ENCODE measurements around the gene AGXT.

Gene AGXT

DNA sequence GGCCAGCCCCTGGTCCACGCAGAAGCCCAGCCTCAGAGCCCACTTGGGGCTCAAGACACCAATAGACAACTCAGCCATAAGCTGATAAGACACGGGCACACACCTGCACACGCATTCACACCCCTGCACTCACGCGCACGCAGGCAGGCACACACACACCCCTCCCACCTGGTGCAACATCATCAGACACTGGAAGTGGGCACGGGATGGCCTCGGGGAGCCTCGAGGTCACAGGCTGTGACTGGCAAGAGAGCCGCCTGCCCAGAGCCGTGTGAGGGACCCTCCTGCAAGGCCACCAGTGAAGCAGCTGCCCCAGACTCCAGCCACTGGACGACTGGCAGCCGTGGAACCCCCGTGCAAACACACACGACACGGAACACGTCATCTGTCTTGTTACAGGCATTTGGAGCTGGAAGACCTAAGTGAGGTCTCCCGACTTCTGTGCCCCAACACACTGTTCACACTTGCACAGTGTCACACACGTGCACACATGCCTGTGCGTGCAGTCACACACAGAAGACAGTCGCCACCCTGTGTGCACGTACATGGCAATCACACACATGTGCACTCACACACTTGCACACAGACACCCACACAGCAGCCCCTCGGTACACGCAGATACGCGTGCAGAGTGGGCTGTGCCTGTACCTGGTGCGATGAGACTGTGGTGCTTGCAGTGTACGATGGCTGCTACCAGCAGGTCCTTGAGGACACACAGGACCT is 26.4 kb downstream of the AGXT start:
- Histone ChIP-seq H3K9me3 (ENCODE audit: severe bottlenecking) (no peaks in the 10 kb centered on the region), H3K4me1 (ENCODE audit: insufficient read depth, poor library complexity, severe bottlenecking) (no peaks in the 10 kb centered on the region), H3K27ac (ENCODE audit: poor library complexity, severe bottlenecking) (no peak overlapping the region), H3K4me3 (ENCODE audit: severe bottlenecking) (no peak overlapping the region), H3K27me3 (ENCODE audit: insufficient read depth, poor library complexity, severe bottlenecking) (no peaks in the 10 kb centered on the region), H3K36me3 (ENCODE audit: low read depth) (no peaks in the 10 kb centered on the region)
- no peak for ATAC-seq (ENCODE audit: low read depth)
- TF ChIP-seq, protein P1, sequence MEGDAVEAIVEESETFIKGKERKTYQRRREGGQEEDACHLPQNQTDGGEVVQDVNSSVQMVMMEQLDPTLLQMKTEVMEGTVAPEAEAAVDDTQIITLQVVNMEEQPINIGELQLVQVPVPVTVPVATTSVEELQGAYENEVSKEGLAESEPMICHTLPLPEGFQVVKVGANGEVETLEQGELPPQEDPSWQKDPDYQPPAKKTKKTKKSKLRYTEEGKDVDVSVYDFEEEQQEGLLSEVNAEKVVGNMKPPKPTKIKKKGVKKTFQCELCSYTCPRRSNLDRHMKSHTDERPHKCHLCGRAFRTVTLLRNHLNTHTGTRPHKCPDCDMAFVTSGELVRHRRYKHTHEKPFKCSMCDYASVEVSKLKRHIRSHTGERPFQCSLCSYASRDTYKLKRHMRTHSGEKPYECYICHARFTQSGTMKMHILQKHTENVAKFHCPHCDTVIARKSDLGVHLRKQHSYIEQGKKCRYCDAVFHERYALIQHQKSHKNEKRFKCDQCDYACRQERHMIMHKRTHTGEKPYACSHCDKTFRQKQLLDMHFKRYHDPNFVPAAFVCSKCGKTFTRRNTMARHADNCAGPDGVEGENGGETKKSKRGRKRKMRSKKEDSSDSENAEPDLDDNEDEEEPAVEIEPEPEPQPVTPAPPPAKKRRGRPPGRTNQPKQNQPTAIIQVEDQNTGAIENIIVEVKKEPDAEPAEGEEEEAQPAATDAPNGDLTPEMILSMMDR (IDR thresholded peaks at IDR 0.05; ENCODE audit: poor library complexity, severe bottlenecking): no peak
- no peak for DNase-seq (ENCODE audit: low spot score)

DNA sequence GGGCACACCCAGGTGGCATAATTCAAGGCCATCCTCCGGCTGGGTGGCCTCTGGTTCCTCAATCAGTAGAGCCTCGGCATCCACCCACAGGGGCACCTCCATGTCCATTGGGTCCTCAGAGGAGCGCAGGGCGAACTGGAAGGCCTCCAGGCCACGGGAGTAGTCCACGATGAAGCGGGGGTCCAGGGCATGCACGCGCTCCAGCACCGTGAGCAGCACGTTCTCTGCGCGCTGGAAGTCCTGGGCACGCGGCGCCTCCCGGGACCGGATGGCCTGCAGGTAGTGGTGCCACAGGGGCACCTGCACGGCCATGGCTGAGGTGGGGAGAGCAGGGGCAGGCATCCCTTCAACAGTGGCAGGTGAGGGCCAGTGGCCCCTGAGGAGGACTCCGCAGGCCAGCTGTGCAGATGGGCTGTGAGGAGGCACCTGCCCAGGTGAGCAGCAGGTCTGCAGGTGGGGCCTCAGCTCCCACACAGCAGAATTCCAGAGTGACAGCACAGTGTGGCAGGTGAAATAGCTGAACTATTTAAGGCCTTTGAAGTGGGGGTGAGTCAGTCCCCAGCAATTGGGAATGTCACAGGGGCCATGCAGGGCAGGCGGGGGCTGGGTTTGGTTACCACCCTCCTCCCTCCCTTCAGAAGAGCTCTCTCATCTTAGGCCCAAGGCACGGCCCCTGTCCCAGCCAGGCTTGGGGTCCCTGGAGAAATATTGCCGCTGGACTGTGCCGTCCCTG is 27.2 kb downstream of the AGXT start, which contains the start of gene MAB21L4:
TSS of gene MAB21L4 (minus strand) at position 501 of the 733 bp plus-strand sequence. CDS start at position 342, 159 bp downstream.
- Histone ChIP-seq H3K4me1 (ENCODE audit: insufficient read depth, poor library complexity, severe bottlenecking) (no peaks in the 10 kb centered on the region), H3K9me3 (ENCODE audit: severe bottlenecking) (no peaks in the 10 kb centered on the region), H3K4me3 (ENCODE audit: severe bottlenecking) (no peak within 1 kb of the TSS), H3K27ac (ENCODE audit: poor library complexity, severe bottlenecking) (no peak within 1 kb of the TSS), H3K36me3 (ENCODE audit: low read depth) (no peaks in the 10 kb centered on the region), H3K27me3 (ENCODE audit: insufficient read depth, poor library complexity, severe bottlenecking) (no peaks in the 10 kb centered on the region)
- ATAC-seq (ENCODE audit: low read depth) (peak; percentile 43), DNase-seq (ENCODE audit: low spot score) (no peak)
- TF ChIP-seq, protein P1 (IDR thresholded peaks at IDR 0.05; ENCODE audit: poor library complexity, severe bottlenecking): no peak

DNA sequence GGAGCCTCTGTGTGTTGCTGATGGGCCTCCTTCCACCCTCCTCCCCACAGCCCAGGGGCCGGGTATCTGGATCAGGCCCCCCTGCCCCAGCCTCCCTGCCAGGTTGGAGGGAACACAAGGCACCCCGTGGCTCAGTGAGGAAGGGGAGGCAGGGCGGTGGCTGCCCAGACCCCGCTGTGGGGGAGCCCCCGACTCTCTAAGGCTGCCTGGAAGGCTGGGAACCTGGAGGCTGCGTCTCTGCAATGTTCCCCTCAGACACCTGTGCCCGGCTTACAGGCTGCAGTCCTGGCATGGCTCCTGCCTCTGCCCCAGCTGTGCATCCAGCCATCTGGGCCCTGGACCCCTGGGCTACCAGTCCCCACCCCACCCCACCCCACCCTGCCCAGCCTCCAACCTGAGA is 27.8 kb downstream of the AGXT start:
- H3K27ac ChIP-seq (ENCODE audit: poor library complexity, severe bottlenecking): no peak overlapping the region

DNA sequence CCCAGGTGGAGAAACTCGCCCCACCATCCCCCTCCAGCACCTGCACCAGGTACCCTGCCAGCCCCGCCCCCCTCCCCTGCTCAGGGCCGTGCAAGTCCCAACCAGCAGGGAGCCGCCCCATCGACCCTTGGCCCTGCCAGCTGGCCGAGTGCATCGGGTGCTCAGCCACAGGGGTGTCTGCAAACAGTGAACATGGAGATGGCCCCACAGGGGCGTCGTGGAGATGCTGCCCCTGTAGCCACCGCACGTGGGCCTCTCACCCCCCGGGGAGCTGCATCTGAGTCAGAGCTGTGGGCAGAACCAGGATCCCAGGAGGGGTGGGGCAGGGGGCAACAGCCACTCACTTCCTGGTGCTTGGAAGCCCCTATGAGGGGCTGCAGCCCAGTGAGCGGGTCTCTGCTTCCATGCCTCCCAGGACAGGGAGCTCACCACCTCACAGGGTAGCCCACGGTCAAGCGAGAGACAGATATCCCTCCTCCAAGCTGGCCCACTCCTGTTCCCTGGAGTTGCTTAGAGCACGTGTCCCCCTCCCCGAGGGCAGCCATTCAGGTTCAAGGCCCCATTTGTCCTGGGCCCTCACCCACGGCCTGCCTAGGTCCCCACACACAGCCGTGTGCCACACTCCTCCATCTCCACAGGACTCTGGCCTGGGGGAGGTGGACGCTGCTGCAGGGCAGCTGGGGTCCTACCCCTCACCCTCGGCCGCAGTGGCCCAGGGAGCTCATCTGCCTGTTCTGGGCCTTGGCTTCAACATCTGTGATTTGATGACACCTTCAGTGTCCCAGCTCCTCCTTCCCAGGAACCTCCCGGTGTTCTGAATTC is 28.5 kb downstream of the AGXT start:
- H3K27ac ChIP-seq (ENCODE audit: poor library complexity, severe bottlenecking): no peak overlapping the region
- DNase-seq (ENCODE audit: low spot score): no peak
- ATAC-seq (ENCODE audit: low read depth): no peak; the same call in 1 of the 3 replicates
- no peaks in the 10 kb centered on the region for H3K36me3 ChIP-seq (ENCODE audit: low read depth)
- no peaks in the 10 kb centered on the region for H3K27me3 ChIP-seq (ENCODE audit: insufficient read depth, poor library complexity, severe bottlenecking)
- TF ChIP-seq, protein P1 (IDR thresholded peaks at IDR 0.05; ENCODE audit: poor library complexity, severe bottlenecking): no peak
- no peak overlapping the region for H3K4me3 ChIP-seq (ENCODE audit: severe bottlenecking)
- no peaks in the 10 kb centered on the region for H3K9me3 ChIP-seq (ENCODE audit: severe bottlenecking)
- H3K4me1 ChIP-seq (ENCODE audit: insufficient read depth, poor library complexity, severe bottlenecking): no peaks in the 10 kb centered on the region

More for the DNA sequence above, 27.8 kb downstream of the AGXT start:
- DNase-seq (ENCODE audit: low spot score) (no peak), ATAC-seq (ENCODE audit: low read depth) (no peak; the same call in 2 of the 3 replicates)
- H3K4me1 ChIP-seq (ENCODE audit: insufficient read depth, poor library complexity, severe bottlenecking): no peaks in the 10 kb centered on the region
- H3K36me3 ChIP-seq (ENCODE audit: low read depth): no peaks in the 10 kb centered on the region
- H3K9me3 ChIP-seq (ENCODE audit: severe bottlenecking): no peaks in the 10 kb centered on the region
- TF ChIP-seq, protein P1 (IDR thresholded peaks at IDR 0.05; ENCODE audit: poor library complexity, severe bottlenecking): no peak
- H3K4me3 ChIP-seq (ENCODE audit: severe bottlenecking): no peak overlapping the region
- no peaks in the 10 kb centered on the region for H3K27me3 ChIP-seq (ENCODE audit: insufficient read depth, poor library complexity, severe bottlenecking)

All from RWPE2 (cell line).